Activated naive CD4-positive, alpha-beta T cell treated with anti-CD3 and anti-CD28 coated beads for 36 hours (primary cell): Measurements from ENCODE around the gene ZNF419. TPM values are rescaled to one million over a fixed set of nuclear protein-coding genes. Genes with fewer than 3 reads are reported as not detected.

Source experiments
- total RNA-seq, 2 experiments: library from RNA; stranded (reverse); gene quantifications; one replicate each; pipeline ENCODE4 v1.2.3, GENCODE V29; 2021

The ZNF419 gene
- total RNA-seq, 2 experiments from 2014 or later = 5.3 to 5.9 TPM

Other genes starting within 250 kb of the ZNF419 start
- gene ZNF805, start 247.1 kb upstream of the ZNF419 start, total RNA-seq = 1 to 10 TPM; 6.0 to 6.5 TPM
- 10 to 100 TPM; 61.4 to 63.3 TPM for gene ZNF460, start 207.3 kb upstream of the ZNF419 start, total RNA-seq
- 1 to 10 TPM; 3.2 to 3.5 TPM for gene ZNF543, start 167.3 kb upstream of the ZNF419 start, total RNA-seq
- 1 to 10 TPM; 3.3 to 3.6 TPM for gene ZNF304, start 136.5 kb upstream of the ZNF419 start, total RNA-seq
- gene TRAPPC2B, start 124.2 kb upstream of the ZNF419 start, total RNA-seq = 1 to 10 TPM; 3.1 to 3.4 TPM
- gene ZNF547, start 124.2 kb upstream of the ZNF419 start, total RNA-seq = 1 to 10 TPM in 1 of 2 experiments, under 1 TPM in 1; 0.84 to 1.3 TPM
- 10 to 100 TPM; 11.9 to 13.3 TPM for gene ZNF548, start 97.9 kb upstream of the ZNF419 start, total RNA-seq
- gene ZNF17, start 76.6 kb upstream of the ZNF419 start, total RNA-seq = 1 to 10 TPM; 4.6 to 6.3 TPM
- gene ZNF749, start 52.4 kb upstream of the ZNF419 start, total RNA-seq = 1 to 10 TPM; 8.2 to 9.9 TPM
- gene VN1R1, start 30.6 kb upstream of the ZNF419 start, total RNA-seq = under 1 TPM; 0.15 to 0.19 TPM
- 1 to 10 TPM; 6.0 to 8.3 TPM for gene ZNF772, start 10.2 kb upstream of the ZNF419 start, total RNA-seq
- gene ZNF773, start 12.2 kb downstream of the ZNF419 start, total RNA-seq = 1 to 10 TPM; 4.2 to 5.0 TPM
- 1 to 10 TPM; 1.8 TPM for gene ZNF549, start 39.6 kb downstream of the ZNF419 start, total RNA-seq
- gene ZNF550, start 72.1 kb downstream of the ZNF419 start, total RNA-seq = 1 to 10 TPM; 6.6 to 9.3 TPM
- 1 to 10 TPM; 1.5 to 2.0 TPM for gene ZNF416, start 91.2 kb downstream of the ZNF419 start, total RNA-seq
- 1 to 10 TPM; 3.3 to 3.6 TPM for gene ZIK1, start 96.4 kb downstream of the ZNF419 start, total RNA-seq
- gene ZNF530, start 112.1 kb downstream of the ZNF419 start, total RNA-seq = 1 to 10 TPM; 4.0 to 4.4 TPM
- 1 to 10 TPM; 6.9 to 7.0 TPM for gene ZNF134, start 126.5 kb downstream of the ZNF419 start, total RNA-seq
- gene ZNF211, start 145.4 kb downstream of the ZNF419 start, total RNA-seq = 1 to 10 TPM; 5.2 to 5.7 TPM
- gene ZSCAN4, start 181.2 kb downstream of the ZNF419 start, total RNA-seq = not detected
- gene ZNF551, start 194.2 kb downstream of the ZNF419 start, total RNA-seq = 1 to 10 TPM; 4.7 to 6.0 TPM
- under 1 TPM; 0.64 to 0.69 TPM for gene ZNF154, start 221.5 kb downstream of the ZNF419 start, total RNA-seq
- gene ZNF671, start 239.9 kb downstream of the ZNF419 start, total RNA-seq = 1 to 10 TPM; 7.1 to 7.2 TPM